CD4-positive, alpha-beta memory T cell (primary cell): ENCODE results near the gene DEAF1. TPM values are rescaled to one million over a fixed set of nuclear protein-coding genes. Genes with fewer than 3 reads are reported as not detected.

Source experiments
- CTCF ChIA-PET: fragments of 350-600 bp; sonication (Branson Sonifier 250); formaldehyde crosslinking; loops from one replicate; lab custom pipeline; 2021; ENCODE audit warnings: inconsistent platforms; ENCODE audit not compliant: partially characterized antibody; lab: Charles Lee
- POLR2A ChIA-PET: fragments of 350-600 bp; sonication (Branson Sonifier 250); formaldehyde crosslinking; loops from one replicate; lab custom pipeline; 2021; ENCODE audit not compliant: partially characterized antibody; lab: Charles Lee
- DNase-seq, 5 donors: peaks; one replicate each; pipeline versions ENCODE4 v3.0.0 to v3.0.0-alpha.2; 2020 to 2022; ENCODE audit warnings: mixed read lengths in 1 of 5
- H3K27ac ChIP-seq: one replicate; pipeline ENCODE4 v1.7.0; 2013; ENCODE audit warnings: low read depth, low read length
- H3K27me3 ChIP-seq: 2 replicates; pipeline ENCODE4 v1.7.0; 2013; ENCODE audit warnings: mild to moderate bottlenecking, low read length, moderate library complexity; ENCODE audit not compliant: insufficient read depth
- H3K36me3 ChIP-seq: 2 replicates; pipeline ENCODE4 v1.7.0; 2013; ENCODE audit warnings: mild to moderate bottlenecking, low read length, moderate library complexity; ENCODE audit not compliant: insufficient read depth
- H3K4me1 ChIP-seq: 2 replicates; pipeline ENCODE4 v1.7.0; 2013; ENCODE audit warnings: mild to moderate bottlenecking, low read length, moderate library complexity; ENCODE audit not compliant: insufficient read depth
- H3K4me3 ChIP-seq, 2 donors: one replicate each; pipeline ENCODE4 v1.7.0; 2013; ENCODE audit warnings: low read length in 2 of 2, mild to moderate bottlenecking in 1 of 2
- H3K9me3 ChIP-seq, 2 donors: one replicate each; pipeline ENCODE4 v1.7.0; 2013; ENCODE audit warnings: low read length in 2 of 2, control low read depth in 1 of 2; ENCODE audit not compliant: control insufficient read depth in 1 of 2
- H3K27ac Mint-ChIP-seq, 7 donors: one replicate each; pipeline ENCODE4 v1.8.0; 2020 to 2021; ENCODE audit warnings: mixed read lengths in 7 of 7, mild to moderate bottlenecking in 6 of 7, inconsistent platforms in 3 of 7, moderate library complexity in 3 of 7
- H3K27me3 Mint-ChIP-seq, 2 donors: one replicate each; pipeline ENCODE4 v1.8.0; 2020 to 2021; ENCODE audit warnings: mixed read lengths in 2 of 2
- H3K36me3 Mint-ChIP-seq, 2 donors: one replicate each; pipeline ENCODE4 v1.8.0; 2020 to 2021; ENCODE audit warnings: mixed read lengths in 2 of 2, inconsistent platforms in 1 of 2, mild to moderate bottlenecking in 1 of 2
- H3K4me1 Mint-ChIP-seq, 4 donors: one replicate each; pipeline ENCODE4 v1.8.0; 2020 to 2021; ENCODE audit warnings: mixed read lengths in 4 of 4, mild to moderate bottlenecking in 1 of 4
- H3K4me3 Mint-ChIP-seq, 8 donors: one replicate each; pipeline ENCODE4 v1.8.0; 2020 to 2021; ENCODE audit warnings: mixed read lengths in 8 of 8, mild to moderate bottlenecking in 7 of 8, moderate library complexity in 6 of 8, inconsistent platforms in 3 of 8
- H3K9me3 Mint-ChIP-seq, 8 donors: one replicate each; pipeline ENCODE4 v1.8.0; 2020 to 2021; ENCODE audit warnings: mixed read lengths in 8 of 8, mild to moderate bottlenecking in 5 of 8, inconsistent platforms in 3 of 8, moderate library complexity in 1 of 8
- intact Hi-C: fragments of 100-400 bp; cut with micrococcal nuclease; formaldehyde crosslinking; loops from one replicate; pipeline ENCODE4 v1.15.1; 2023
- polyA plus RNA-seq, 2 donors: library from polyadenylated mRNA; unstranded; fragments of 300-500 nt; fragmentation: Illumina TruSeq; gene quantifications; one replicate each; pipeline ENCODE4 v1.2.3, GENCODE V29; 2021
- total RNA-seq, 2 experiments: library from RNA; stranded (reverse); gene quantifications; one replicate each; pipeline ENCODE4 v1.2.3, GENCODE V29; 2021

Gene DEAF1
- total and polyA plus RNA-seq, 4 experiments from 2014 or later = 34.5 to 50.8 (median 42.8) TPM

DNA sequence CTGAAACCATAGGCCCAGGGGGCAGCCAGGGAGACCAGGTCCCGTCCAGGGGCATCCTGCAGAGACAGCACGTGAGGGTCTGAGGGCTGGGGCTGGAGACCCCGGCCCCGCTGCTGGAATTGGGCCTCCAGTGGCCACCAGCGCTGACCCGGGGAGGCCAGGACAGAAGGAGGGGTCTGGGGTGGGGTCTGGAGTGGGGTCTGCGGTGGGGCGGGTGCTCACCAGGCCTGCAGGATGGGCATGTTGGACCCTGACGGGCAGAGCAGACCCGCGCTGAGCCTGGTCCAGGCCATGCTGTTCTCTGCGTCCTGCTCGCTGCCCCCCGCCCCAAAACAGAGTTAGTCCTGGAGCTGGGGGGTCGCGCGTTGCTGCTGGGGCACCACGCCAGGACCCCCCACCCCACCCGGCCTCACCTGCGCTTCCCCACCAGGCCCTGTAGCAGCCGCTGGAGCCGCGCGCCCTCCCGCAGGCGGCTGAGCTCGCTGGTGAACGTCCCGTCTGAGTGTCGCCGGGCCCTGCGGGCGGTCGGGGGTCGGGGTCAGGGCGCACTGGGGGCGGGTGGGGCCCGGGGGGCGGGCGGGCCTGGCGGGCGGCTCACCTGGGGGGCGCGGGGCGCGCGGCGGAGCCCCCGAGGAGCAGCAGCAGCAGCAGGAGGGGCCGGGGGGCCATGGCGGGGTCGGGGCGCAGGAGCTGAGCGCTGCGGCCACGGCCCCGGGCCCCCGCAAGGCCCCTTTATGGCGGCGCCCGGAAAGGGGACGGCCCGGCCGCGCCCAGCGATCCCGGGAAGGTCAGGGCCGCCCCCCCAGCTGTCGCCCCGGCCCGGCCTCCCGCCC is 68.3 kb downstream of the DEAF1 start, which contains the start of gene SCT:
Gene SCT, minus strand, starts transcription at position 707 of the 833 bp plus-strand sequence. Its CDS starts 38 bp downstream, at position 669.
- no peaks in the 10 kb centered on the region for H3K9me3 ChIP-seq
- ChIA-PET CTCF (no interaction called here), POLR2A (interaction anchor here (1.1 kb wide), 1 partner anchor 11 kb away, joined by 4 read pairs; the partner anchor contains the start of gene IRF7)
- no peak within 1 kb of the TSS for H3K4me3 ChIP-seq
- H3K4me1 ChIP-seq = peaks cover 15% of the 10 kb centered on the region
- Mint-ChIP-seq H3K4me3 (peak within 1 kb of the TSS in 3 of 8 donors; percentile 20 to 46 (median 22)), H3K9me3 (peaks cover 0 to 4% (median 0%) of the 10 kb centered on the region in 8 donors), H3K4me1 (peaks cover 14 to 23% (median 17%) of the 10 kb centered on the region in 4 donors), H3K36me3 (peaks cover 0 to 6% of the 10 kb centered on the region in 2 donors), H3K27me3 (peaks cover 12 to 19% of the 10 kb centered on the region in 2 donors), H3K27ac (peak within 1 kb of the TSS in 1 of 7 donors; percentile 72)
- H3K36me3 ChIP-seq = no peaks in the 10 kb centered on the region
- peak in 1 of 5 donors; percentile 38 for DNase-seq
- H3K27me3 ChIP-seq = no peaks in the 10 kb centered on the region
- intact Hi-C loops = no loop called here
- H3K27ac ChIP-seq = no peak within 1 kb of the TSS

DNA sequence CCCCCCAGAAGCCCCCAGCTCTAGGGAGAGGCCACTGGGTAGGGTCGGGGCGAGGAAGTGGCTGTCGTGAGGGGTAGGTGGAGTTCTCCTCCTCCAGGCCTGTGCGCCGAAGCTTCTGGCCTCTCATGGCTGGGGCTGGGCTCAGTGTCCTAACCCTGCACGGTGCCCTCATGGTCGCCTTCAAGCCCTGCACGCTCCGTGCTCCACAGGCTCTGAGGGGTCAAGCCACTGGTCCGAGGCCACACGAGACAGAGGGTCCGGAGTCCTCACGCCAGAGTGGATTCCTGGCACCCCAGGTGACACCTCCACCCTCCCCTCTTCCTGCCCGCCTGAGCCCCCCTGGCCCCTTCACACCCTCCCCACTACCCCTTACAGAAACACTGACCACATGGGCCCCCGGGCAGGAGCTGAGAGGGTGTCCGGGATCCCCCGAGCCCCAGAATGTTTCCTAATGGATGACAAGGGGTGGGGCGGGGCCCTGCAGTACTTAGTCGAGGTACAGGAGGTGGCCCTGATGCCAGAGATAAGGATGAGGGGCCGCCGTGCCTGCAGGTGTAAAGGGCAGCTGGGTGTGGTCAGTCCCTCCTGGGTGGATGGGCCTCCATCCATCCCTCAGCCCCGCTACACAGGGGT is 69.3 kb downstream of the DEAF1 start:
- no peak overlapping the region for H3K4me3 ChIP-seq
- Mint-ChIP-seq H3K4me1 (peaks cover 14 to 23% (median 17%) of the 10 kb centered on the region in 4 donors), H3K4me3 (no peak overlapping the region), H3K9me3 (peaks cover 0 to 4% (median 0%) of the 10 kb centered on the region in 8 donors), H3K27me3 (peaks cover 12 to 19% of the 10 kb centered on the region in 2 donors), H3K36me3 (peaks cover 0 to 6% of the 10 kb centered on the region in 2 donors), H3K27ac (no peak overlapping the region)
- CTCF ChIA-PET = no interaction called here
- H3K9me3 ChIP-seq = no peaks in the 10 kb centered on the region
- H3K27me3 ChIP-seq = no peaks in the 10 kb centered on the region
- POLR2A ChIA-PET = interaction anchor here (1.1 kb wide), 1 partner anchor 10 kb away, joined by 4 read pairs; the partner anchor contains the start of gene IRF7
- no peak overlapping the region for H3K27ac ChIP-seq
- peak in 1 of 5 donors; percentile 25 for DNase-seq
- intact Hi-C loops = no loop called here
- H3K36me3 ChIP-seq = no peaks in the 10 kb centered on the region
- H3K4me1 ChIP-seq = peaks cover 15% of the 10 kb centered on the region

DNA sequence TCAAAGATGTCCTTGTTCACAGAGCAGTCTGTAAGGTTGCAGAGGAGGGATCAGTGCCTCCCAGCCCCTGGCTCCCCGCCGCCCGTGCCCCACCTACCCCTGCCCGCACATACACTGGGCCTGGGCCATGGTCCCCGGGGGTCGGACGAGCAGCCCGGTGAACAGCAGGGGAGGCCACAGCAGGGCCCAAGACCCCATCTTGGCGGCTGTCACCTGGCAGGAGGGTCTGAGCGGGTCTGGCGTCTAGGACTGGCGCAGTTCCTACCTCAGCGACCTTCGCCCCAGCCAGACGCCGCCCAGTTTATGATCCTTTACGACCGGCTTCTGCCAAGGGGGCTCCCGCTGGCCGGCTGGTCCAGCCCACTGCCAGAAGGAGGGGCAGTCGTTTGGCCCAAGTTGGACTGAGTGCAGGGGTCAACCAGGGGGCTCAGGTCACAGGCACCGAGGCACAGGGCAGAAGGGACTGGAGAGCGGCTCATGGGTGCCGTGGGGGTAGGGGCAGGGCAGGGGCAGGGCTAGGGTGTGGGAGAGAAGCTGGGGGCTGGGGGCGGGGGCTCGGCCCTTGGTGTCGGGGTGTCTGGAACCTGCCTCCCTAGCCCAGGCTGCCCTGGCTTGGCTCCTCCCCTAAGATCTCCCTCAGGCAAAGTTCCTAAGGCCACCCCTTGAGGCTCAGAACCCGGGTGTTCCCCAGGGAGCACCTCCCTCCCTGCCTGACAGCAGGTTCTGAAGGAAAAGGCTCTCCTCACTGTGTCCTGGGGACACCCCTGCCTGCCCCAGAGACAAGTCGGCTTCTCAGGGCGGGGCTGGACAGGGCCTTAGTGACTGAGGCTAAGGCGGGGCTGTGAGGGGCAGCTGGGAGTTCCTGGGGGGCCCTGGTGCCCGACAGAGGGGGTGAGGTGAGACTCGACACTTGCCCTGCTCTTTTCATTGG is 70.1 kb downstream of the DEAF1 start, which contains the start of gene CDHR5:
Gene CDHR5, minus strand, starts transcription at position 251 of the 931 bp plus-strand sequence. Its CDS starts 53 bp downstream, at position 198.
- Mint-ChIP-seq H3K9me3 (peaks cover 0 to 4% (median 0%) of the 10 kb centered on the region in 8 donors), H3K27me3 (peaks cover 12 to 17% of the 10 kb centered on the region in 2 donors), H3K27ac (no peak within 1 kb of the TSS), H3K4me1 (peaks cover 14 to 23% (median 17%) of the 10 kb centered on the region in 4 donors), H3K4me3 (no peak within 1 kb of the TSS), H3K36me3 (peaks cover 0 to 6% of the 10 kb centered on the region in 2 donors)
- H3K36me3 ChIP-seq = no peaks in the 10 kb centered on the region
- no peak within 1 kb of the TSS for H3K27ac ChIP-seq
- intact Hi-C loops = no loop called here
- no peaks in the 10 kb centered on the region for H3K27me3 ChIP-seq
- H3K4me1 ChIP-seq = peaks cover 15% of the 10 kb centered on the region
- H3K4me3 ChIP-seq = no peak within 1 kb of the TSS
- peak in 1 of 5 donors; percentile 36 for DNase-seq
- POLR2A ChIA-PET = no interaction called here
- no peaks in the 10 kb centered on the region for H3K9me3 ChIP-seq
- CTCF ChIA-PET = no interaction called here

DNA sequence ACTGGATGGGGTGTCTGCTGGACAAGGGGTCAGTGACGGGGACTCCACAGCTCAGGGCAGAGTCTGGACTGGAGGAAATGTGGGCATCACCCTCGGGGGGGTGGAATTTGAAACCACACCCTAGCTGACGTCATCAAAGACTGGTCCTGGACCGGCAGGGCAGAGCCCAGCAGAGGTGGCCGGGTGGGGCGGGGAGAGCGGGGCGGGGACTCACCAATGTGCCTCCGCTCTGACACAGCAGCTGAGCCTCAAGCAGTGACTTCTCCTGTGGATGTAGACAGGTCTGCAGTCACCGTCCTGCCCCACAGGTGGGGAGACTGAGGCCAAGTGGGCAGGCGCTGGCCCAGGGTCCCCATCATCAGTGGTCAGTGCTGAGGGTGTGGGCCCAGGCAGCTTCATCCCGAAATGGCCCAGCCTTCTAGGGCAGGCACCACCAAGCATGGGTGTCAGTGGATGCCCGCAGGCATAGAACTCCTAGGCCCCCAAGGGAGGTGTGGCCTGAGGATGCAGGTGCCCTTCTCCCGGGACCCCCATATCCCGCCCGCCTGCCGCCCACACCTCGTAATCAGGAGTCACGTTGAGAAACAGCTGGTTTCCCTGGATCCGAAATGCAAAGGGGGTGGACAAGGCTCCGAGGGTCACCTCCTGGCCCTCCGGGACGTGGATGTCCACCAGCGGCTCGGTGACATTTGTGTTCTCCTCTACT is 70.9 kb downstream of the DEAF1 start:
- ChIA-PET POLR2A (no interaction called here), CTCF (no interaction called here)
- Mint-ChIP-seq H3K27me3 (peaks cover 9 to 12% of the 10 kb centered on the region in 2 donors), H3K4me1 (peaks cover 9 to 17% (median 12%) of the 10 kb centered on the region in 4 donors), H3K27ac (no peak overlapping the region), H3K9me3 (peaks cover 0 to 4% (median 0%) of the 10 kb centered on the region in 8 donors), H3K4me3 (no peak overlapping the region), H3K36me3 (peaks cover 0 to 6% of the 10 kb centered on the region in 2 donors)
- H3K27me3 ChIP-seq = no peaks in the 10 kb centered on the region
- H3K36me3 ChIP-seq = no peaks in the 10 kb centered on the region
- no peak overlapping the region for H3K4me3 ChIP-seq
- H3K9me3 ChIP-seq = no peaks in the 10 kb centered on the region
- peak in 1 of 5 donors; percentile 42 for DNase-seq
- H3K4me1 ChIP-seq = peaks cover 10% of the 10 kb centered on the region
- intact Hi-C loops = no loop called here
- no peak overlapping the region for H3K27ac ChIP-seq

DNA sequence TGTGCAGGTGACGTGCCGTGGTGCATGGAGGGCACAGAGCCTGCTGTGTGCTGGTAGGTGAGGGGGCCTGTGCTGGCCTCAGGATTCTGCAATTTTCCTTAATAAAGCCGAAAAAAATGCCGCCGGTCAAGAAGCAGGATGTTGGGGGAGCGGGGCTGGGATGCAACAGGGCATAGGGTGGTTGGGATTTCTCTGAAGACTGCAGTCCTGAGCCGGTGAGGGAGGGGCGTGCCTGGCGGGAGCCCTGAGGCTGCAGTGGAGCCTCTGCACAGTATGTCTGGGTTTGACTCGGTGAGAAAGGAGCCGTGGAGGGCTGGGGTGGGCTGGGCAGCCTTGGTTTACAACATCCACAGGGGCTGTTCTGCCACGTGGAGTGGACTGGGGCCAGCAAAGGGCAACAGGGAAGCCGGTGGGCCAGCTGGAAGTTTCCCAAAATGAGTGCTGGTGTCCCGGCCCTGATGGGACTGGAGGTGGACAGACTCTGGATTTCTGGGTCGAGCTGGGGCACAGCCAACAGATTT is 71.6 kb downstream of the DEAF1 start:
- peaks cover 4 to 10% (median 5%) of the 10 kb centered on the region in 4 donors for H3K4me1 Mint-ChIP-seq
- Histone ChIP-seq H3K4me1 (peaks cover 3% of the 10 kb centered on the region), H3K4me3 (no peak overlapping the region), H3K36me3 (no peaks in the 10 kb centered on the region), H3K27ac (no peak overlapping the region), H3K9me3 (no peaks in the 10 kb centered on the region), H3K27me3 (no peaks in the 10 kb centered on the region)
- ChIA-PET POLR2A (no interaction called here), CTCF (no interaction called here)
- intact Hi-C loops = no loop called here
- H3K27ac Mint-ChIP-seq = peak overlapping the region in 1 of 7 donors; percentile 72
- peaks cover 7 to 9% of the 10 kb centered on the region in 2 donors for H3K27me3 Mint-ChIP-seq
- no peak overlapping the region for H3K4me3 Mint-ChIP-seq
- peaks cover 0 to 2% (median 0%) of the 10 kb centered on the region in 8 donors for H3K9me3 Mint-ChIP-seq
- peak in 1 of 5 donors; percentile 35 for DNase-seq
- peaks cover 0 to 4% of the 10 kb centered on the region in 2 donors for H3K36me3 Mint-ChIP-seq

DNA sequence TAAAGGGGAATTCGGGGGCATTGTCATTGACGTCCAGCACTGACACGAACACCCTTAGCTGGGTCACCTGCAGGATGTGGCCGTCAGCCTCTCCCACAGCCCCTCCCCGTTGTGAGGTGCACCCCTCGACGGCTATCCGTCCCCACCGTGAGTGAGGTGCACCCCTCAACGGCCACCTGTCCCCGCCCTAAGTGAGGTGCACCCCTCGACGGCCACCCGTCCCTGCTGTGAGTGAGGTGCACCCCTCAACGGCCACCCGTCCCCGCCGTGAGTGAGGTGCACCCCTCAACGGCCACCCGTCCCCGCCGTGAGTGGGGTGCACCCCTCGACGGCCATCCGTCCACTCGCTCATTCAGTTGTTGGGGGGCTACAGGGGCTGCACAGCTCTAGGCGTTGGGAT is 73.2 kb downstream of the DEAF1 start:
- Histone ChIP-seq H3K27me3 (no peaks in the 10 kb centered on the region), H3K36me3 (no peaks in the 10 kb centered on the region), H3K9me3 (no peaks in the 10 kb centered on the region), H3K4me3 (no peak overlapping the region), H3K4me1 (no peaks in the 10 kb centered on the region), H3K27ac (no peak overlapping the region)
- DNase-seq = peak in 1 of 5 donors; percentile 27
- peak overlapping the region in 1 of 8 donors; percentile 7 for H3K4me3 Mint-ChIP-seq
- intact Hi-C loops = no loop called here
- H3K4me1 Mint-ChIP-seq = no peaks in the 10 kb centered on the region
- ChIA-PET CTCF (no interaction called here), POLR2A (no interaction called here)
- H3K27ac Mint-ChIP-seq = peak overlapping the region in 2 of 7 donors; percentile 22 to 40
- no peaks in the 10 kb centered on the region for H3K9me3 Mint-ChIP-seq
- peaks cover 0 to 3% of the 10 kb centered on the region in 2 donors for H3K36me3 Mint-ChIP-seq
- H3K27me3 Mint-ChIP-seq = peaks cover 1 to 5% of the 10 kb centered on the region in 2 donors
